Right lobe of liver (tissue), 4 donors: Measurements from ENCODE around the gene GNAQ.

ENCODE experiments used
- CTCF ChIP-seq, 4 donors: fragments of 200-600 bp in 3 of 4; fragments of 450-650 bp in 1 of 4; IDR thresholded peaks; one replicate each; pipeline versions ENCODE4 v1.5.1 to v1.8.0; 2016 to 2022; ENCODE audit warnings: antibody characterized with exemption in 4 of 4, mild to moderate bottlenecking in 2 of 4
- POLR2A ChIP-seq: fragments of 450-650 bp; IDR thresholded peaks from one replicate; pipeline ENCODE4 v1.6.1; 2017; ENCODE audit warnings: antibody characterized with exemption, mild to moderate bottlenecking
- donor health status: DM: no; HTN: no; CAD: no.
- donor health status: DM: no; HTN: no; CAD: no.
- donor health status: DM: no; HTN: yes; CAD: no.

DNA sequence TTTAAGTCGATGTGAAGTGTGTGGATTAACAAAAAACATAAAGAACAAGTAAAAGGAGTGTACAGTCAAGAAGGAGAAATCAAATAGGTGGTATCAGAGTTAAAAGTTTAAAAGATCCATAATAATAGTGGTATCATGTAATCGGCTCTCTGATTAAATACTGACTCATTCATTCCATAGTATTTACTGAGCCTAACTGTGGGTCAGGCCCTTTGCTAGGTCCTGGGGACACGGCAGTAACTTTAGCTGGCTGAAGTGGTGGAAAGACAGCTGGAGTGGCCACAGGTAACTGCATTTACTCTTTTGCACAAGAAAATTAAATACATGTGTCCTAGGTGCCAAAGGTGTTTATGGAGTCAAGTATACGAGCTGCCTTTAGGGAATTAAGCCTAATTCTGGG lies 124.0 kb downstream of the GNAQ start:
- TF ChIP-seq CTCF (IDR thresholded peaks at IDR 0.05) (no peak), POLR2A (no peak)
